HG03520 (cell line): ENCODE results near the gene TST.

ENCODE experiments used
- ATAC-seq: cut with Tn5 transposase; IDR thresholded peaks from one replicate; pipeline ENCODE4 v1.9.1; 2021; ENCODE audit warnings: mild to moderate bottlenecking, moderate library complexity; ENCODE audit not compliant: unreplicated experiment

Gene TST

GRCh38 chr22:37016134-37016910, 2.9 kb downstream of the TST start:
- no peak for ATAC-seq

- no peak for ATAC-seq
Observed at GRCh38 chr22:37015587-37015878, 3.7 kb downstream of the TST start.

- no peak for ATAC-seq
Observed at GRCh38 chr22:37014835-37015586, 4.2 kb downstream of the TST start.

- no peak for ATAC-seq
Observed at GRCh38 chr22:37014415-37014806, 4.8 kb downstream of the TST start.

- ATAC-seq = no peak
Observed at GRCh38 chr22:37012956-37013355, 6.3 kb downstream of the TST start.

GRCh38 chr22:37012262-37012904, 6.9 kb downstream of the TST start:
- ATAC-seq = no peak

- ATAC-seq = no peak
Observed at GRCh38 chr22:37011472-37011871, 7.8 kb downstream of the TST start.

GRCh38 chr22:37010976-37011375, 8.3 kb downstream of the TST start:
- ATAC-seq = no peak

GRCh38 chr22:37010174-37010573, 9.1 kb downstream of the TST start:
- no peak for ATAC-seq

GRCh38 chr22:37009490-37009889, 9.8 kb downstream of the TST start:
- ATAC-seq = no peak

- ATAC-seq = no peak
Observed at GRCh38 chr22:37008365-37008764, 10.9 kb downstream of the TST start.

- ATAC-seq = no peak
Observed at GRCh38 chr22:37007651-37008050, 11.6 kb downstream of the TST start.

GRCh38 chr22:37002633-37003032, 16.6 kb downstream of the TST start:
- ATAC-seq = no peak

- no peak for ATAC-seq
Observed at GRCh38 chr22:37001826-37002225, 17.4 kb downstream of the TST start.

- no peak for ATAC-seq
Observed at GRCh38 chr22:37000676-37001534, 18.3 kb downstream of the TST start.

GRCh38 chr22:36999463-36999862, 19.8 kb downstream of the TST start:
- ATAC-seq = no peak

GRCh38 chr22:36998620-36999351, 20.5 kb downstream of the TST start:
- ATAC-seq = no peak

- ATAC-seq = no peak
Observed at GRCh38 chr22:36997746-36998145, 21.5 kb downstream of the TST start.

GRCh38 chr22:36991206-36991605, 28.0 kb downstream of the TST start:
- no peak for ATAC-seq

GRCh38 chr22:36990457-36990856, 28.8 kb downstream of the TST start:
- ATAC-seq = no peak
